ENCODE data around the gene MRPL55.

The MRPL55 gene

GRCh38 chr1:228109073-228109961 is at the start of gene MRPL55:
MRPL55 (minus strand) TSS chr1:228109299; CDS start chr1:228108260, 1,039 bp downstream.
- FAIRE-seq = no peak

- no peak for FAIRE-seq
Measured at GRCh38 chr1:228158151-228159007, 49.3 kb upstream of the MRPL55 start.

GRCh38 chr1:228157729-228158126 is 48.6 kb upstream of the MRPL55 start:
- FAIRE-seq = no peak

GRCh38 chr1:228156941-228157728 is 48.0 kb upstream of the MRPL55 start:
- no peak for FAIRE-seq

- no peak for FAIRE-seq
Measured at GRCh38 chr1:228156515-228156881, 47.4 kb upstream of the MRPL55 start.

GRCh38 chr1:228155596-228156514 is 46.8 kb upstream of the MRPL55 start:
- FAIRE-seq = no peak

GRCh38 chr1:228154670-228155571 is 45.8 kb upstream of the MRPL55 start:
- no peak for FAIRE-seq

- FAIRE-seq = no peak
Measured at GRCh38 chr1:228154021-228154669, 45.0 kb upstream of the MRPL55 start.

GRCh38 chr1:228152918-228153258 is 43.8 kb upstream of the MRPL55 start:
- FAIRE-seq = no peak

- FAIRE-seq = no peak
Measured at GRCh38 chr1:228152097-228152917, 43.2 kb upstream of the MRPL55 start.

- FAIRE-seq = no peak
Measured at GRCh38 chr1:228151180-228151925, 42.3 kb upstream of the MRPL55 start.

- FAIRE-seq = no peak
Measured at GRCh38 chr1:228150461-228151179, 41.5 kb upstream of the MRPL55 start.

GRCh38 chr1:228150120-228150460 is 41.0 kb upstream of the MRPL55 start:
- FAIRE-seq = no peak

GRCh38 chr1:228149406-228150119 is 40.5 kb upstream of the MRPL55 start, which contains the start of gene GJC2:
GJC2 (plus strand) TSS chr1:228149930; CDS start chr1:228157759, 7,829 bp downstream.
- FAIRE-seq = no peak

GRCh38 chr1:228148935-228149405 is 39.9 kb upstream of the MRPL55 start:
- no peak for FAIRE-seq

- FAIRE-seq = no peak
Measured at GRCh38 chr1:228148196-228148861, 39.2 kb upstream of the MRPL55 start.
